H54 (cell line): ENCODE data around the gene CABLES2.

Experiments used
- DNase-seq: peaks from one replicate; pipeline ENCODE4 v3.0.0; 2011; ENCODE audit warnings: low spot score, mixed read lengths; ENCODE audit not compliant: insufficient read length
- FAIRE-seq: peaks from 3 replicates; lab custom pipeline; 2011; peaks lifted over from hg19 to GRCh38; lab: Jason Lieb, UNC
- POLR2A ChIP-seq: IDR thresholded peaks from 2 replicates; pipeline ENCODE4 v1.6.1; 2011; ENCODE audit warnings: low read depth, mild to moderate bottlenecking, low read length

Gene CABLES2

DNA sequence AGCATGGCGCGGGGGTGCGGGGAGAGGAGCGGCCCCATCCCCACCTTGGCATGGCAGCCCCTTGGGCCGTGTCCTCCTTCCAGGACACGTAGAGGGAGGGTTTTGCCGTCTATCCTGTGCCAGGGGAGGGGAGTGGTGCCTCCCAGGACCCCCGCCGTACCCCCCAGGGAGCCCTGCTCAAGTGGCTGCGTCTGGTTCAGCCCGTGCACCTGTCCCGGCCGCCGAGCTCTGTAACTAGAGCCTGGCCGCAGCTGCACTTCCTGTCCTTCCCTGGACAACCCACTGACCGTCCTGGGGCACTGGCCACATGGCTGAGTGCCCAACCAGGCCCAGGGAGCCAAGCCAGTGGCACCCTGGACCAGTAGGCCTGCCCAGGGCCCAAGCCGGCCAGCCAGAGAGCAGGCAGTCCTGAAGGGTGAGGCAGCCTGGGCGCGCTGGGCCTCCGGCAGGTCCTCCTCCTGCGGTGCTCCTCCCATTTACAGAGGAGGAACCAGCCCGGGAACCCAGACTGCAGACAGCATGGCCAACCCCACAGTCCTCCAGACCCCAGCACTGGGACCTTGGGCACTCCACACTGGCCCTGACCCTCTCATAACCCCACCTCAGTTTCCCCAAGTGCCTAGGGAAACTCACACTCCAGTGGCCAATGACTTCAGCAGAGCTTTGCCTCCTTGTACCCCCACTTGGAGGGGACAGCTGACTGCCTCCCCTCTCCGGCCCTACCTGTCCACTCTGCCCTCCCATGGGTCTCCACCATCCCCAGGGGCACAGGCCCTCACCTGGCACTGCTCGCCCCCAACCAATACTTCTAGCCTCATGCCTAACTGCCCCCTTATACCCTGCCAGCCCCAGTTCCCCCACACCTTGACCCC lies 48.7 kb downstream of the CABLES2 start:
- FAIRE-seq (no peak), DNase-seq (peak; percentile 89)
- TF ChIP-seq POLR2A = no peak

DNA sequence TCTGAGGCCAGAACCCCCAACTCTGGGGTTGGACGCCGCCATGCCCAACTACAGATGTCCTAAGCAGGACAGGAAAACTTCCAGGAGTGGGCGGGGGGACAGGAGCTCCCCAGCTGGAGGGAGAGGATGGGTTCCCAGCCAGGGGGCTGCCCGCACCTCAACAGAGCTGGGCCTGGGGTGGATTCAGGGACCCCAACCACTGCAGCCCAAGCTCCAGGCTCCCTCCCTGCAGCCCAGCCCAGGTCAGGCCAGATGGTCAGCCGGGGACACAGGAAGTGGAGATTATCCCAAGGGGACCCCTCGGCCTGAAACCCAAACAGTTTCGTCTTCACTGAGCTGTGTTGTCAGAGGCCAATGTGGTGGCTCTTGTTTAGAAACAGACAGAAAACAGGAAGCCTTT lies 49.4 kb downstream of the CABLES2 start:
- TF ChIP-seq POLR2A = no peak
- no peak for FAIRE-seq
- no peak for DNase-seq

DNA sequence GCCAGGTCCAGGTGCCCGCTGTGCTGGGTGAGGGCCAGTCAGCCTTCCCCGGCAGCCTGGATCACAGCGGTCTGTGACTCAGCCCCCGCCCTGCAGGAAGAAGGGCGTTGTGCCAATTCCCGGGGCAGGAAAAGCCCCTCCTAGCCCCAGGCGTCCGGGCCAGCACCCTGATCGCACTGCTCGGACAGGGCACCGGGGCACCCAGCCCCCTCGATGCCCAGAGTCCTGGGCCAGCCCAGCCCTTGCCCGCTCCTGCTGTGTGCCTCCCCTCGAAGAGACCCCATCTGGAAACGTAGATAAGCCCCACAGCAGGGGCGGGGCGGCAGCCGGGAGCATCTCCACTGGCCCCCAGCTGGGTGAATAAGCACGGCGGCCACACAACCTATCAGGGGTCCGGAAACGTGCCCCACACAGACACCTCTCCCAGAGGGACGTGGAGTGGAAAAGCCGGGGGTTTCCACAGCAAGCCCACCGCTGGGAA lies 49.9 kb downstream of the CABLES2 start:
- peak; percentile 86 for DNase-seq
- FAIRE-seq = no peak
- TF ChIP-seq POLR2A = no peak

DNA sequence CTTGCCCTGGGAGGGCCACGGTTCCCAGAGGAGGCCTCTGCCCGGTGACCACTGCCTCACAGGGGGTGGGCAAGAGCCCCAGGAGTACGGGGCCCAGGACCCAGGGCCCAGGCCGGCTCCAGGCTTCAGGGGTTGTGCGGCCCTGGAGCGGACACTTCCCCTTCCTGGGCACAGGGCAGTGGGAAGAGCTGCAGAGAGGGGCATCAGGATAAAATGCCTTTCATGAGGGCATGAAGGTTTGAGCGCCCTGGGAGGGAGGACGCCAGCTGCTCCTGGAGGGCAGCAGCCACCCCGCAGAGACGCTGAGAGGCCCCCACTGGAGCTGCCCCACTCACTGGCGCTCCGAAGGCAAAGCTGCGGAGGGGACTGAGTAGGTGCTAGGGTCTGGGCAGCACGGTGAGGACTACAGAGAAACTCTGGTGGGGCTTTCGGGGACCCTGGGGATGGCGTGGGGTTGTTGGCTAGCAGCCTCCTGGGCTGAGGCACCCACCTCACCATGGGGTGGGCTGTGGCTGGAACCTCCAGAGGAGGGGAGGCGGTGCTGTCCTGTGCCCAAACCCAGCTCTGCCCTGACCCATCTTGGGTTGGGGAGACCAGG lies 50.4 kb downstream of the CABLES2 start:
- TF ChIP-seq POLR2A = no peak
- DNase-seq (no peak), FAIRE-seq (no peak)

DNA sequence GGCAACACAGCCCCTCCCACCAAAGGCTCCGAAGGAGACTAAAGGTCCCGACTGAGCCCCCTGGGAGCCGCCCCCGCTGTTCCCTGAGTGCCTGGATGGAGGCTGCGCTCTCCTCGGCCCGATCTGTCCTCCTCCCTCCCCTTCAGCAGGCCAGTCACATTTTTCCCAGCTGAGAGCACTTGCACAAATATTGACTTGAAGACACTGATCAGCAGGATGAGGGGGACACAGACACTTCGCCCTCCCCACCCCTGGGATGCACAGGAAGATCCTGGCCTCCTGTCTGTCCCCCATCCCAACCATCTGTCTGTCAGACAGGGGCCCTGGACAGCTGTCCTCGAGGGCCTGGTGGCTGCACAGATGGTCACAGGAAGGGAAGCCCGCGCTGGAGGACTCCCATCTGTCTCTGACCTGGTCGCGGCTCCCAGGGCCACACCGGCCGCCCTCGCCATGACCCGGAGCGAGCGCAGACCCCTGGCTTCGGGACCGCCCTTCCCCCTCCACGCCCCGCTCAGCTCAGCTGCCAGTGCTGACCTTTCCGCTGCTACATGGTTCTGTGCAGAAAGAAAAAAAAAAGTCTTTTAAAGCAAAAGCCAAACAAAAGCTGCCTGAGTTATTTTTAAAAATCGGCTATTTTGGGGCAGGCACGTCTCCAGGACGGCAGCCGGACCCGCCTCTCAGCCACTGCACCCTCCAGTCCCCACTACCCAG lies 51.1 kb downstream of the CABLES2 start:
- TF ChIP-seq POLR2A = no peak; the same call in 1 of the 2 replicates
- no peak for FAIRE-seq
- no peak for DNase-seq

DNA sequence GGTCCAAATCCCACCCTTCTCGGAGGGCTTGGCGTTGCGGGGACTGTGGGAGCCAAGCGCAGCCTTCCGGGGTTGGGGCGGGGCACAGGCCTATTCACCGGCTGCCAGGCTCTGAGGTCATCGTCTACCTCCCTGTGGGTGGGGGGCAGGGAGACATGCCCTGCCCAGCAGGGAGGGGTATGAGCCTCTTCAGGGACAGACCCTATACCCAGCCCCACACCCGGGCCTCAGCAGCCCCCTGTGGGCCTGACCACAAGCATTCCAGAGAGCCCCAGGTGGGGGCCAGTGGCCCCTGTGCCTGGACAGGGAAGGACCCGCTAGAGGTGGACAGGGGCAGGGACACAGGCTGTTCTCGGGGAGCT lies 51.6 kb downstream of the CABLES2 start:
- DNase-seq = no peak
- no peak for FAIRE-seq
- no peak for TF ChIP-seq POLR2A

DNA sequence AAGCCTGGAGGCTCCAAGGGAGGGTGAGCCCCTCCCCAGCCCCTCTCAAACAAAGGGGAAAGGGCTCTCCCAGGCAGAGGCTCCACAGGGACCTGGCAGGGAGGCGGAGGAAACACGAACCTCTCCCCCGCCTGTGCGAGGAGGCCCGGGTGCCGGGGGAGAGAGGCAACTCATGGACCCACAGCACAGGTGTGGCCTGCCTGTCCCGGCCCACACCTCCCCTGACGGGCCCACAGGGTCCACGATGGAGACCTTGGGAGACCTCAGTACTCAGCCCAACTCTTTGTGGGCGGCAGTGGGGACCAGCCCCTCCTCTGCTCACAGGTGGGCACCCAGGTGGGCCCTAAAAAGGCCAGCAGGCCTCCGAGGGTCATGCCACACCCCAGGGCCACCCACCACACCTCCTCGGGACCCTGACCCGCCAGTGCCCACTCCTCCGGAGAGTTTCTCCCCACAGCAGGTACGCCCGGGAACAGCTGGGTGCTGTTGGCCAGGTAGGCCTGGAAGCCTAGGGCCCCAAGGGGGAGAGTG lies 52.2 kb downstream of the CABLES2 start:
- no peak for TF ChIP-seq POLR2A
- DNase-seq (no peak), FAIRE-seq (no peak)

DNA sequence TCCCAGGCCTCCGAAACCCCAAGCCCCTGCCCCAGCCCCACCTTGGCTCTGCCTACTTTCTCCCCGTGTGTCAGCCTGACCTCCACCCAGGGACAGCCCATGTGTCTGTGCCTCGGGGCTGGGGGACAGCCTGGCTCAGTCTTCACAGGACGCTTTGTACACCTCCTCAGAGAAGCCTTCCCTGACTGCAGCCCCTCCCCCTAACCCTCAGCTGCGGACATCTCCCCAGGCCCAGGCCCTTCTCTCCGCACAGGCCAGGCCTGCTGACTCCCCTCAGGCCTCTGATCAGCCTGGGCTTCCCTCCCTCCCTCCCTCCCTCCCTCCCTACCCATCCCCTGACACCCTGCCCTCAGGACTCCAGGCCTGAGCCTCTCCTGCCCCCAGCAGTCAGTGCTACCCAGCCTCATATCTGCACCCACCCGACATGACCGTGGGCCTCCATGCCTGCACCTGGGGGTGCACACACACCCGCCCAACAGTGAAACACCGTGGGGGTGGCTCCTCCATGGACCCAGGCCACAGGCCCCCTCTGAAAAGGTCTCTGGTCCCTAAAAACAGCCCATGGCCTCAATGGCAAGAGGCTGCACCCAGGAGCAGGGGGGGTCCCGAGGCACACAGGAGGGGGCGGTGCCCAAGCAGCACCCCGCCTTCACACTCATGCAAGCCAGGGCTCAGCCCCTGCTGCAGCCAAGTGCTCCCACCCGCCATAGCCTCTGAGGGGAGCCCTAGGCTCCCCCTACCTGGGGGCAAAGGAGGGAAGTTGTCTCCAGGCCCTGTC lies 52.9 kb downstream of the CABLES2 start:
- FAIRE-seq = no peak
- DNase-seq = no peak
- TF ChIP-seq POLR2A = no peak

DNA sequence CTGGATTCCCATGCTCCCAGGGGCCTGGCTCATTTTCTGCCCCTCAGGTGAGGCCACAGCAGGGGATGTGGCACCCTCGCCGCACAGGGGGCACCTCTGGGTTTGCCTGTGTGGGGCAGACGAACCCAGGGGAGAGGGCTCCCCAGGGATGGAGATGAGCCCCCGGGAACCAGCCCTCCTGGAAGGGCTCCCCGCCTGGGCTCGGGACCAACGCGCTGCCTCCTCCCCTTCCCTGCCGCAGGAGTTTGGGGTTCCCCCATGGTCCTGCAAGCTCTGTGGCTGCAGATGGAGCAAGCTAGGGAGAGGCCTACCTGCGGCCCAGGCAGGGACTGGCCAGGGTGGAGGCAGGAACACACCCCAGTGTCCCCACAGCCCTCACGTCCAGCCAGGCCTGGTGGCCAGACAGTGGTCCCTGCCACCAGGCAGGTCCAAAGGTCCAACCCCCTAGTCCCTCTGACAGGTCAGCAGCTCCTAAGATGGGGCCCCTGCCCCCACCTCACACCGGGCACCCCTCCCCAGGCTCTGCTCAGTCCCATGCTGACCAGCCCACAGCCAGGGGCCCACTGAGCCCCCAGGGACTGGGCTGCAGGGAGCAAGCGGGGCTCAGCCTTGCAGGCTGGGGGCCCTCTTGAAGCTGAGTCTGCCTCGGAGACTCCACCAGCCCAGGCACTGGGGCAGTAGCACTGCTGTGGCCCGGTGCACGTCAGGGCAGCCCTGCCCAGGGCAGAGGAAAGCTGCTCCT lies 53.6 kb downstream of the CABLES2 start:
- TF ChIP-seq POLR2A = no peak
- no peak for DNase-seq
- no peak for FAIRE-seq

DNA sequence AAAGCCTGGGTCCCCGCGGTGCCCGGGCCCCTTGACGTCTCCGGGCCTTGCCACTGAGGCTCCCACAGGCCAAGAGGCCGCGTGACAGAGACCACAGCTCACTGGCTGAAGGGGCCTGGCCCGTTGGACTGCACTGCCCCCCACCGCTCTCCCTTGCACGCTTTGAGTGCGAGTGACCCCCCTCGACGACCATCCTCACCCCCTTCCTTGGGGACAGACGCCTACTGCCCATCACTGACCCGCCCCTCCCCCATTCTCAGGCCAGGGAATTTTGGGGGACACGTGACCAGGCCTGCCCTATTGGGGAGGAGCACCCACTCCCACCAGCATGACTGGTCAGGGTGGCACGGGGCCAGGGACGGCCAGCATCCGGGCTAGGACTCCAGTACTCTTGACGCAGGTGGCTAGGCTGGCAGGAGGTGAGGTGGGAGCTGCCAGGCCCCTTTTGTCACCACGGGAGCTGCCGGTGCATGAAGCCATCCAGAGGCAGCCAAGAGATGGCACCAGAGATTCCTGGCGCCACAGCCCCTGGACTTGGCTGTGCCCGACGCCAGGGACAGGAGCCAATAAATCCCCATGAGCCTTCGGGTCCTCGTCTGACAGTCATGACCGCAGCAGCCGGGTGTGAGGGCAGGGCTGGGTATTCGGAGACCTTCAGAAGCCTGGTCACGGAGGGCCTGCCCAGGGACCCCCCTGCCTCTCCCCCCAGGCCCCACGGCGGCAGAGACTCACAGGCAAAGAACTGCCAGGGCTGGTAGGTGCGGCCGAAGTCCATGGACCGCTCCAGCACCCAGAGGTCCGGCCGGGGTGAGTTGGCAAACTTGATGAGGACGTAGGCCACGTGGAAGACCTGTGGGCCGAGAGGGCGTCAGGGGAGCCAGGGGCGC lies 54.4 kb downstream of the CABLES2 start:
- FAIRE-seq = no peak
- DNase-seq = no peak
- TF ChIP-seq POLR2A = no peak

DNA sequence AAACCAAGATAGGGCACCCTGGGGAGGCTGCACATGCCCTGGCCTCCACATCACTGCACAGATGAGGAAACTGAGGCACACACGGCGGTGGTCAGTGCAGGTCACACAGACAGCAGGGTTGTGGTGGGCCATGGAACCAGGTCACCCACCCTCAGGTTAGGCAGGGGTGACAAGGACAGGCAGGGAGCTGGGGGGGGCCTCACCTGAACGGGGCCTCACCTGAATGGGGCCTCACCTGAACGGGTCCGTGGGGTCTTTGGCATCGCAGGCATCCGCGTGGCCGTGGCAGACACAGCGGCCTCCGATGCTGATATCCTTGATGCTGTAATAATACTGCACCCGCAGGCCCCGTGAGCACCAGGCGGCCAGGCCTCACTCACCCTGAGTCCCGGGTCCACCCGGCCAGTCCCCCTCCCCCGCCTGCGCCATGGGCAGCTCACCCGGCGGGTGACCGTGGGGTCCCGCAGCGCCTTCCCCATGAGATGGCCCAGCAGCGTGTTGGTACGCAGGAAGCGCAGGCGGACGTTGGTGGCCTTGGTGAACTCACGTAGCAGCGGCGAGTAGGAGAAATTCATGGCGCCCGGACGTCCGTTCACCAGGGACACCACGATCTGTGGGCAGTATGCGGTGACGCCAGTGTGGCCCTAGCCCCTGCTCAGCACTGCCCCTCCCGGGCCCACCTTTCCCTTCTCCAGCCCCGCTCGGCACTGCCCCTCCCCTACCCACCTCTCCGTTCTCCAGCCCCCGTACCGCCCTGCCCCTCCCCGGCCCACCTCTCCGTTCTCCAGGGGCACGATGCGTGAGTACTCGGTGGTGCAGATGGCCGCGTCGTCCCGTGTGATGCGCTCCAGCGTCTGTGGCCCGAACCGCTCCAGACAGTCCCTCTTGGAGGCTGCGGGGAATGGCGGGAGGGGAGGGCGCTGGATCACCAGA lies 55.4 kb downstream of the CABLES2 start:
- TF ChIP-seq POLR2A = no peak
- no peak for DNase-seq
- no peak for FAIRE-seq
